HepG2 (cell line): ENCODE measurements around the gene DMAC2L.

Experiments
- CBX5 ChIP-seq: sonication (generic); formaldehyde crosslinking; IDR thresholded peaks from 2 replicates; pipeline ENCODE4 v1.4.0; 2020; ENCODE audit warnings: missing genetic modification reagents, borderline replicate concordance
- ELF1 ChIP-seq: sonication (generic); formaldehyde crosslinking; IDR thresholded peaks from 2 replicates; pipeline ENCODE4 v1.4.0; 2020; ENCODE audit warnings: missing genetic modification reagents
- EP300 ChIP-seq, 3 experiments: sonication (generic) in 1 of 3; formaldehyde crosslinking in 1 of 3; IDR thresholded peaks; 2 replicates each; pipeline versions ENCODE4 v1.5.1 to v1.6.1; 2011 to 2020; ENCODE audit warnings: low read depth in 2 of 3, low read length in 2 of 3, borderline replicate concordance in 1 of 3, improper control_type of control experiment in 1 of 3, mild to moderate bottlenecking in 1 of 3, missing genetic modification reagents in 1 of 3, moderate library complexity in 1 of 3
- HNRNPLL ChIP-seq: fragments of 200-400 bp; formaldehyde crosslinking; IDR thresholded peaks from 2 replicates; pipeline ENCODE4 v1.6.1; 2017; ENCODE audit warnings: mild to moderate bottlenecking, low read depth, low read length; ENCODE audit not compliant: poor library complexity, severe bottlenecking
- KAT7 ChIP-seq: IDR thresholded peaks from 2 replicates; pipeline ENCODE4 v1.6.1; 2018; ENCODE audit warnings: borderline replicate concordance, missing compliant biosample characterization
- MTF1 ChIP-seq: sonication (generic); formaldehyde crosslinking; IDR thresholded peaks from 2 replicates; pipeline ENCODE4 v1.5.0; 2020; ENCODE audit warnings: missing genetic modification reagents
- PBX3 ChIP-seq: sonication (generic); formaldehyde crosslinking; IDR thresholded peaks from 2 replicates; pipeline ENCODE4 v1.8.1; 2023; ENCODE audit warnings: missing genetic modification reagents, inconsistent platforms, borderline replicate concordance
- RNF2 ChIP-seq: fragments of 450-650 bp; conservative IDR thresholded peaks from 2 replicates; pipeline ENCODE4 v1.6.1; 2016; ENCODE audit warnings: low read depth
- RNF219 ChIP-seq: sonication (generic); formaldehyde crosslinking; IDR thresholded peaks from 2 replicates; pipeline ENCODE4 v1.5.0; 2020; ENCODE audit warnings: mild to moderate bottlenecking, missing genetic modification reagents
- ZNF235 ChIP-seq: sonication (generic); formaldehyde crosslinking; IDR thresholded peaks from 2 replicates; pipeline ENCODE4 v1.8.1; 2023; ENCODE audit warnings: mild to moderate bottlenecking, missing genetic modification reagents, borderline replicate concordance
- ZNF260 ChIP-seq: sonication (generic); formaldehyde crosslinking; IDR thresholded peaks from 2 replicates; pipeline ENCODE4 v1.4.0; 2020; ENCODE audit warnings: missing genetic modification reagents, low read depth, mild to moderate bottlenecking, borderline replicate concordance
- ZNF292 ChIP-seq: sonication (generic); formaldehyde crosslinking; IDR thresholded peaks from 2 replicates; pipeline ENCODE4 v1.8.1; 2022; ENCODE audit warnings: mild to moderate bottlenecking, low read depth, missing genetic modification reagents, borderline replicate concordance
- TF ChIP-seq, protein P1 (sequence below): sonication (generic); formaldehyde crosslinking; IDR thresholded peaks from 2 replicates; pipeline ENCODE4 v1.4.0; 2020; ENCODE audit warnings: missing genetic modification reagents, mild to moderate bottlenecking, borderline replicate concordance
- TF ChIP-seq, protein P2 (sequence below): sonication (generic); formaldehyde crosslinking; IDR thresholded peaks from 2 replicates; pipeline ENCODE4 v1.5.0; 2020; ENCODE audit warnings: mild to moderate bottlenecking, missing genetic modification reagents, moderate library complexity

DNA sequence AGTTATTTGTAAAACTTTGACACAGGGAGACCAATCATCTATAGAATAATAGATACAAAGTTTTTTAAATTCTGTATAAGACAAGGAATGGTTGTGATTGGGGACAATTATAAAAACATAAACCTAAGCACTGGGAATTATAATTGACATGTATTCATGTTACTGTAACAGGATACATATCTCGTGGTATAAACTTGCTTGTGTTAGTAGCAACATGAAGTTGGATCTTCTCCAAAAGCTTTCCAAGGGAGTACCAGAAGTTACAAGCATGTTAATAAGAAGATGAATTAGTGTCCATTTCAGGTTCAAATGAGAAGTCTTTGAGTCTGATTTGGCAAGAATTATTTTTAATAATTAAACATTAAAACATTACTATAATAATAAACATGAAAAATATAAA, 42.4 kb downstream of the DMAC2L start:
- TF ChIP-seq HNRNPLL (no peak), PBX3 (CRISPR knock-in tag) (no peak), MTF1 (CRISPR knock-in tag) (no peak), RNF2 (no peak), ZNF260 (CRISPR knock-in tag) (no peak), EP300 (IDR thresholded peaks at IDR 0.05; ENCODE audit: low read depth in 2 of 2, low read length in 2 of 2) (no peak), EP300 (CRISPR knock-in tag; IDR thresholded peaks at IDR 0.05; ENCODE audit: borderline replicate concordance) (no peak), KAT7 (no peak), ZNF235 (no peak), ZNF292 (CRISPR knock-in tag) (no peak), RNF219 (CRISPR knock-in tag) (no peak), CBX5 (CRISPR knock-in tag) (no peak), ELF1 (CRISPR knock-in tag) (no peak)
- TF ChIP-seq, protein P1, sequence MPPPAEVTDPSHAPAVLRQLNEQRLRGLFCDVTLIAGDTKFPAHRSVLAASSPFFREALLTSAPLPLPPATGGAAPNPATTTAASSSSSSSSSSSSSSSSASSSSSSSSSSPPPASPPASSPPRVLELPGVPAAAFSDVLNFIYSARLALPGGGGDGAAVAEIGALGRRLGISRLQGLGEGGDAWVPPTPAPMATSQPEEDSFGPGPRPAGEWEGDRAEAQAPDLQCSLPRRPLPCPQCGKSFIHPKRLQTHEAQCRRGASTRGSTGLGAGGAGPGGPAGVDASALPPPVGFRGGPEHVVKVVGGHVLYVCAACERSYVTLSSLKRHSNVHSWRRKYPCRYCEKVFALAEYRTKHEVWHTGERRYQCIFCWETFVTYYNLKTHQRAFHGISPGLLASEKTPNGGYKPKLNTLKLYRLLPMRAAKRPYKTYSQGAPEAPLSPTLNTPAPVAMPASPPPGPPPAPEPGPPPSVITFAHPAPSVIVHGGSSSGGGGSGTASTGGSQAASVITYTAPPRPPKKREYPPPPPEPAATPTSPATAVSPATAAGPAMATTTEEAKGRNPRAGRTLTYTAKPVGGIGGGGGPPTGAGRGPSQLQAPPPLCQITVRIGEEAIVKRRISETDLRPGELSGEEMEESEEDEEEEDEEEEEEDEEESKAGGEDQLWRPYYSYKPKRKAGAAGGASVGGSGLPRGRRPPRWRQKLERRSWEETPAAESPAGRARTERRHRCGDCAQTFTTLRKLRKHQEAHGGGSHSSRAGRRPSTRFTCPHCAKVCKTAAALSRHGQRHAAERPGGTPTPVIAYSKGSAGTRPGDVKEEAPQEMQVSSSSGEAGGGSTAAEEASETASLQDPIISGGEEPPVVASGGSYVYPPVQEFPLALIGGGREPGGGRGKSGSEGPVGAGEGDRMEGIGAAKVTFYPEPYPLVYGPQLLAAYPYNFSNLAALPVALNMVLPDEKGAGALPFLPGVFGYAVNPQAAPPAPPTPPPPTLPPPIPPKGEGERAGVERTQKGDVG (CRISPR knock-in tag): no peak
- TF ChIP-seq, protein P2, sequence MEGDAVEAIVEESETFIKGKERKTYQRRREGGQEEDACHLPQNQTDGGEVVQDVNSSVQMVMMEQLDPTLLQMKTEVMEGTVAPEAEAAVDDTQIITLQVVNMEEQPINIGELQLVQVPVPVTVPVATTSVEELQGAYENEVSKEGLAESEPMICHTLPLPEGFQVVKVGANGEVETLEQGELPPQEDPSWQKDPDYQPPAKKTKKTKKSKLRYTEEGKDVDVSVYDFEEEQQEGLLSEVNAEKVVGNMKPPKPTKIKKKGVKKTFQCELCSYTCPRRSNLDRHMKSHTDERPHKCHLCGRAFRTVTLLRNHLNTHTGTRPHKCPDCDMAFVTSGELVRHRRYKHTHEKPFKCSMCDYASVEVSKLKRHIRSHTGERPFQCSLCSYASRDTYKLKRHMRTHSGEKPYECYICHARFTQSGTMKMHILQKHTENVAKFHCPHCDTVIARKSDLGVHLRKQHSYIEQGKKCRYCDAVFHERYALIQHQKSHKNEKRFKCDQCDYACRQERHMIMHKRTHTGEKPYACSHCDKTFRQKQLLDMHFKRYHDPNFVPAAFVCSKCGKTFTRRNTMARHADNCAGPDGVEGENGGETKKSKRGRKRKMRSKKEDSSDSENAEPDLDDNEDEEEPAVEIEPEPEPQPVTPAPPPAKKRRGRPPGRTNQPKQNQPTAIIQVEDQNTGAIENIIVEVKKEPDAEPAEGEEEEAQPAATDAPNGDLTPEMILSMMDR: no peak
